ENCODE results near the gene SARM1. TPM values are rescaled to one million over a fixed set of nuclear protein-coding genes. Genes with fewer than 3 reads are reported as not detected.
"Not testable (repeated sequence)": the region's sequence is repeated elsewhere in the genome, so short reads cannot be mapped to it uniquely, and the experiment has no call there.

The SARM1 gene
- polyA plus RNA-seq, 4 donors = 11.7 to 16.6 (median 15.0) TPM

- no peak for DNase-seq (ENCODE audit: low read depth in 4 of 4, low spot score in 2 of 4)
Measured at GRCh38 chr17:28412099-28412498, 40.6 kb downstream of the SARM1 start.

GRCh38 chr17:28413804-28414203, 42.3 kb downstream of the SARM1 start:
- DNase-seq (ENCODE audit: low read depth in 4 of 4, low spot score in 2 of 4) = no peak

GRCh38 chr17:28415886-28416285, 44.4 kb downstream of the SARM1 start:
- no peak for DNase-seq (ENCODE audit: low read depth in 4 of 4, low spot score in 2 of 4)

- DNase-seq (ENCODE audit: low read depth in 4 of 4, low spot score in 2 of 4) = no peak
Measured at GRCh38 chr17:28416703-28417311, 45.3 kb downstream of the SARM1 start.

- DNase-seq (ENCODE audit: low read depth in 4 of 4, low spot score in 2 of 4) = no peak
Measured at GRCh38 chr17:28421787-28422305, 50.4 kb downstream of the SARM1 start.

GRCh38 chr17:28425206-28425605, 53.7 kb downstream of the SARM1 start:
- no peak for DNase-seq (ENCODE audit: low read depth in 4 of 4, low spot score in 2 of 4)

- no peak for DNase-seq (ENCODE audit: low read depth in 4 of 4, low spot score in 2 of 4)
Measured at GRCh38 chr17:28426081-28426519, 54.6 kb downstream of the SARM1 start.

GRCh38 chr17:28427371-28427770, 55.9 kb downstream of the SARM1 start:
- no peak for DNase-seq (ENCODE audit: low read depth in 4 of 4, low spot score in 2 of 4)

GRCh38 chr17:28427982-28428381, 56.5 kb downstream of the SARM1 start:
- not testable (repeated sequence) for DNase-seq (ENCODE audit: low read depth in 4 of 4, low spot score in 2 of 4)

GRCh38 chr17:28433721-28434120, 62.2 kb downstream of the SARM1 start:
- no peak for DNase-seq (ENCODE audit: low read depth in 4 of 4, low spot score in 2 of 4)

- DNase-seq (ENCODE audit: low read depth in 4 of 4, low spot score in 2 of 4) = not testable (repeated sequence)
Measured at GRCh38 chr17:28434326-28434725, 62.8 kb downstream of the SARM1 start.

- DNase-seq (ENCODE audit: low read depth in 4 of 4, low spot score in 2 of 4) = no peak
Measured at GRCh38 chr17:28443901-28444638, 72.6 kb downstream of the SARM1 start.

- DNase-seq (ENCODE audit: low read depth in 4 of 4, low spot score in 2 of 4) = no peak
Measured at GRCh38 chr17:28446716-28447395, 75.4 kb downstream of the SARM1 start.

- DNase-seq (ENCODE audit: low read depth in 4 of 4, low spot score in 2 of 4) = no peak
Measured at GRCh38 chr17:28447396-28447760, 75.9 kb downstream of the SARM1 start.

GRCh38 chr17:28449859-28450258, 78.4 kb downstream of the SARM1 start:
- DNase-seq (ENCODE audit: low read depth in 4 of 4, low spot score in 2 of 4) = no peak

Other genes starting within 250 kb of the SARM1 start
- gene TMEM97, start 52.5 kb upstream of the SARM1 start, polyA plus RNA-seq (ENCODE audit: insufficient read length in 4 of 4) = 10 to 100 TPM; 49.6 to 55.8 (median 51.5) TPM
- gene IFT20, start 36.2 kb upstream of the SARM1 start, polyA plus RNA-seq (ENCODE audit: insufficient read length in 4 of 4) = 10 to 100 TPM; 52.7 to 61.2 (median 57.5) TPM
- gene TNFAIP1, start 35.9 kb upstream of the SARM1 start, polyA plus RNA-seq (ENCODE audit: insufficient read length in 4 of 4) = 10 to 100 TPM; 41.0 to 42.9 (median 42.3) TPM
- 10 to 100 TPM; 82.9 to 97.9 (median 89.8) TPM for gene POLDIP2, start 14.2 kb upstream of the SARM1 start, polyA plus RNA-seq (ENCODE audit: insufficient read length in 4 of 4)
- not detected for gene SEBOX, start 6.5 kb upstream of the SARM1 start, polyA plus RNA-seq (ENCODE audit: insufficient read length in 4 of 4)
- gene VTN, start 1.4 kb upstream of the SARM1 start, polyA plus RNA-seq (ENCODE audit: insufficient read length in 4 of 4) = 10 to 100 TPM in 3 of 4 donors, 1 to 10 TPM in 1; 9.2 to 39.3 (median 17.5) TPM
- gene SLC46A1, start 34.5 kb downstream of the SARM1 start, polyA plus RNA-seq (ENCODE audit: insufficient read length in 4 of 4) = 10 to 100 TPM; 13.3 to 18.6 (median 13.4) TPM
- 10 to 100 TPM in 3 of 4 donors, 1 to 10 TPM in 1; 6.0 to 19.3 (median 14.6) TPM for gene SLC13A2, start 102.0 kb downstream of the SARM1 start, polyA plus RNA-seq (ENCODE audit: insufficient read length in 4 of 4)
- under 1 TPM; 0.33 to 0.81 (median 0.56) TPM for gene FOXN1, start 134.7 kb downstream of the SARM1 start, polyA plus RNA-seq (ENCODE audit: insufficient read length in 4 of 4)
- 10 to 100 TPM; 55.6 to 79.7 (median 65.4) TPM for gene UNC119, start 180.9 kb downstream of the SARM1 start, polyA plus RNA-seq (ENCODE audit: insufficient read length in 4 of 4)
- gene PIGS, start 199.8 kb downstream of the SARM1 start, polyA plus RNA-seq (ENCODE audit: insufficient read length in 4 of 4) = 100 to 1,000 TPM in 2 of 4 donors, 10 to 100 TPM in 2; 91.2 to 103 (median 95.8) TPM
- 10 to 100 TPM; 17.7 to 31.4 (median 24.6) TPM for gene ALDOC, start 205.2 kb downstream of the SARM1 start, polyA plus RNA-seq (ENCODE audit: insufficient read length in 4 of 4)
- 10 to 100 TPM; 41.8 to 71.2 (median 53.9) TPM for gene SPAG5, start 227.3 kb downstream of the SARM1 start, polyA plus RNA-seq (ENCODE audit: insufficient read length in 4 of 4)
- 10 to 100 TPM in 2 of 4 donors, 1 to 10 TPM in 2; 4.5 to 34.0 (median 16.9) TPM for gene RSKR, start 242.5 kb downstream of the SARM1 start, polyA plus RNA-seq (ENCODE audit: insufficient read length in 4 of 4)

Data from left renal cortex interstitium (tissue), 4 donors.